ENCODE results near the gene YTHDF1. TPM values are rescaled to one million over a fixed set of nuclear protein-coding genes. Genes with fewer than 3 reads are reported as not detected.

Gene YTHDF1
- total RNA-seq, 1 experiment from 2014 or later: 42.6 TPM

DNA sequence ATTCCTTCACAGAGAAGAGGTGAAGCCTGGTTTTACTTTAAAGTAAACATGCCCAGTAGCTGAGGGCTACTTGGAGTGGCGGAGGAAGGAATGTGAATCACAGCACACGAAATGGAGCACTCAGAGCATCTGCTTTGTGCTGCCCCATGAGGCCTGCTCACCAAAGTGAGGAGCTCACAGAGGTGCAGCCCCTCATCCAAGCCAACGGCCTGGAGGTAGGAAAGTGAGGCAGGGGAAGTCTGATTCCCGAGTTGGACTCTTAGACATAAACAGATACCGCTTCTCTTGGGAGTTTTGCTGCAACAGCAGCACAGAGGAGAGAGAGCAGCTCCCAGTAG is 3.6 kb downstream of the YTHDF1 start:
- BruUV-seq (replicated peaks): no TSS peak
- intact Hi-C loops (cut with micrococcal nuclease; ENCODE audit: unreplicated experiment): no loop called here
- Histone ChIP-seq H3F3A (ENCODE audit: insufficient read depth, low read depth) (peaks cover 28% of the 10 kb centered on the region), H3K9me3 (ENCODE audit: insufficient read depth, low read depth) (no peaks in the 10 kb centered on the region), H4K20me1 (ENCODE audit: insufficient read depth) (peaks cover 74% of the 10 kb centered on the region), H3K27me3 (ENCODE audit: insufficient read depth, low read depth) (no peaks in the 10 kb centered on the region), H3K4me3 (no peak overlapping the region), H3K9me2 (ENCODE audit: insufficient read depth) (no peaks in the 10 kb centered on the region), H3K4me2 (no peak overlapping the region), H2AFZ (no peak overlapping the region), H3K79me2 (ENCODE audit: low read depth) (peaks cover 74% of the 10 kb centered on the region), H3K4me1 (replicated peaks; ENCODE audit: insufficient read depth) (peaks cover 23% of the 10 kb centered on the region), H3K36me3 (ENCODE audit: low read depth) (peaks cover 53% of the 10 kb centered on the region), H3K27ac (no peak overlapping the region)
- ChIA-PET POLR2A (ENCODE audit: unreplicated experiment) (interaction anchor here (0.6 kb wide), 1 partner anchor 12 kb away, joined by 3 read pairs; no protein-coding TSS in a partner anchor), CTCF (no interaction called here)
- no peak for DNase-seq
- TF ChIP-seq CTCF (conservative IDR thresholded peaks at IDR 0.05) (no peak), EZH2 (IDR thresholded peaks at IDR 0.05; ENCODE audit: low read depth) (no peak)

GRCh38 chr20:63210011-63210605 is 5.8 kb downstream of the YTHDF1 start:
- H4K20me1 ChIP-seq (ENCODE audit: insufficient read depth): peaks cover 96% of the 10 kb centered on the region

GRCh38 chr20:63208346-63208909 is 7.5 kb downstream of the YTHDF1 start:
- H3K9me3 ChIP-seq (ENCODE audit: insufficient read depth, low read depth): no peaks in the 10 kb centered on the region
- H3K36me3 ChIP-seq (ENCODE audit: low read depth): peaks cover 44% of the 10 kb centered on the region
- DNase-seq: no peak
- CTCF ChIA-PET: no interaction called here
- H3K4me2 ChIP-seq: no peak overlapping the region
- intact Hi-C loops (cut with micrococcal nuclease; ENCODE audit: unreplicated experiment): no loop called here
- peaks cover 97% of the 10 kb centered on the region for H4K20me1 ChIP-seq (ENCODE audit: insufficient read depth)
- no TSS peak for BruUV-seq (replicated peaks)
- H3K9me2 ChIP-seq (ENCODE audit: insufficient read depth): no peaks in the 10 kb centered on the region
- H3K4me1 ChIP-seq (replicated peaks; ENCODE audit: insufficient read depth): no peaks in the 10 kb centered on the region
- POLR2A ChIA-PET (ENCODE audit: unreplicated experiment): no interaction called here
- H3F3A ChIP-seq (ENCODE audit: insufficient read depth, low read depth): peaks cover 10% of the 10 kb centered on the region
- no peak overlapping the region for H3K27ac ChIP-seq
- no peak overlapping the region for H3K4me3 ChIP-seq
- no peak overlapping the region for H2AFZ ChIP-seq
- no peaks in the 10 kb centered on the region for H3K27me3 ChIP-seq (ENCODE audit: insufficient read depth, low read depth)
- peaks cover 87% of the 10 kb centered on the region for H3K79me2 ChIP-seq (ENCODE audit: low read depth)
- TF ChIP-seq EZH2 (IDR thresholded peaks at IDR 0.05; ENCODE audit: low read depth): no peak
- no peak for TF ChIP-seq CTCF (conservative IDR thresholded peaks at IDR 0.05)

More at GRCh38 chr20:63210011-63210605, 5.8 kb downstream of the YTHDF1 start:
- Histone ChIP-seq H3K36me3 (ENCODE audit: low read depth) (peaks cover 55% of the 10 kb centered on the region), H2AFZ (no peak overlapping the region), H3K4me1 (replicated peaks; ENCODE audit: insufficient read depth) (peaks cover 13% of the 10 kb centered on the region), H3K27me3 (ENCODE audit: insufficient read depth, low read depth) (no peaks in the 10 kb centered on the region), H3K27ac (no peak overlapping the region), H3K9me2 (ENCODE audit: insufficient read depth) (no peaks in the 10 kb centered on the region), H3K4me2 (no peak overlapping the region), H3K9me3 (ENCODE audit: insufficient read depth, low read depth) (no peaks in the 10 kb centered on the region), H3F3A (ENCODE audit: insufficient read depth, low read depth) (peaks cover 20% of the 10 kb centered on the region), H3K79me2 (ENCODE audit: low read depth) (peaks cover 88% of the 10 kb centered on the region), H3K4me3 (no peak overlapping the region)
- POLR2A ChIA-PET (ENCODE audit: unreplicated experiment): no interaction called here
- BruUV-seq (replicated peaks): no TSS peak
- no peak for TF ChIP-seq EZH2 (IDR thresholded peaks at IDR 0.05; ENCODE audit: low read depth)
- TF ChIP-seq CTCF (conservative IDR thresholded peaks at IDR 0.05): no peak
- DNase-seq: no peak
- CTCF ChIA-PET: no interaction called here
- intact Hi-C loops (cut with micrococcal nuclease; ENCODE audit: unreplicated experiment): no loop called here
